HG03095 (cell line): Measurements from ENCODE around the gene VAMP7.
"Not testable (repeated sequence)": the region's sequence is repeated elsewhere in the genome, so short reads cannot be mapped to it uniquely, and the experiment has no call there.

ENCODE experiments used
- ATAC-seq: cut with Tn5 transposase; IDR thresholded peaks from one replicate; pipeline ENCODE4 v1.9.1; 2021; ENCODE audit warnings: moderate library complexity; ENCODE audit not compliant: unreplicated experiment

Gene VAMP7

GRCh38 chrX:155881158-155881993 is at the start of gene VAMP7:
Gene VAMP7, plus strand, starts transcription at chrX:155881345. Its CDS starts 8,122 bp downstream, at chrX:155889467.
- peak; percentile 97 for ATAC-seq

- ATAC-seq: no peak
These were observed 39.9 kb upstream of the VAMP7 start for GRCh38 chrX:155841232-155841631.

- not testable (repeated sequence) for ATAC-seq
These were observed 29.4 kb upstream of the VAMP7 start for GRCh38 chrX:155851786-155852185.

GRCh38 chrX:155857561-155857960 is 23.6 kb upstream of the VAMP7 start:
- ATAC-seq: no peak

- ATAC-seq: no peak
These were observed 16.5 kb upstream of the VAMP7 start for GRCh38 chrX:155864655-155865054.

GRCh38 chrX:155865193-155865592 is 16.0 kb upstream of the VAMP7 start:
- no peak for ATAC-seq

GRCh38 chrX:155867821-155868220 is 13.3 kb upstream of the VAMP7 start:
- ATAC-seq: no peak

GRCh38 chrX:155870958-155871357 is 10.2 kb upstream of the VAMP7 start:
- no peak for ATAC-seq

- no peak for ATAC-seq
These were observed 9.2 kb upstream of the VAMP7 start for GRCh38 chrX:155871934-155872333.

- no peak for ATAC-seq
These were observed 8.0 kb upstream of the VAMP7 start for GRCh38 chrX:155873188-155873587.

- ATAC-seq: no peak
These were observed 6.4 kb upstream of the VAMP7 start for GRCh38 chrX:155874571-155875244.

- no peak for ATAC-seq
These were observed 4.4 kb upstream of the VAMP7 start for GRCh38 chrX:155876704-155877103.

- ATAC-seq: no peak
These were observed 3.9 kb upstream of the VAMP7 start for GRCh38 chrX:155877288-155877687.

- ATAC-seq: no peak
These were observed 473 bp upstream of the VAMP7 start for GRCh38 chrX:155880586-155881157.

GRCh38 chrX:155886409-155886808 is 5.3 kb downstream of the VAMP7 start:
- ATAC-seq: no peak

- ATAC-seq: no peak
These were observed 7.0 kb downstream of the VAMP7 start for GRCh38 chrX:155888139-155888538.

- no peak for ATAC-seq
These were observed 8.2 kb downstream of the VAMP7 start for GRCh38 chrX:155889328-155889727.

GRCh38 chrX:155891446-155892210 is 10.5 kb downstream of the VAMP7 start:
- no peak for ATAC-seq

- no peak for ATAC-seq
These were observed 12.4 kb downstream of the VAMP7 start for GRCh38 chrX:155893521-155893920.

GRCh38 chrX:155896512-155896911 is 15.4 kb downstream of the VAMP7 start:
- ATAC-seq: no peak

GRCh38 chrX:155899366-155899765 is 18.2 kb downstream of the VAMP7 start:
- ATAC-seq: no peak
